Effector memory CD4-positive, alpha-beta T cell (primary cell): ENCODE data around the gene CA5A.

ENCODE experiments used
- DNase-seq, 3 donors: peaks; one replicate each; pipeline ENCODE4 v3.0.0-alpha.2; 2020
- H3K27ac ChIP-seq: 2 replicates; pipeline ENCODE4 v1.7.0; 2013; ENCODE audit warnings: mild to moderate bottlenecking, low read length, moderate library complexity; ENCODE audit not compliant: insufficient read depth, poor library complexity, severe bottlenecking
- H3K27me3 ChIP-seq: replicated peaks from 2 replicates; pipeline ENCODE4 v1.7.0; 2013; ENCODE audit warnings: mild to moderate bottlenecking, low read length; ENCODE audit not compliant: insufficient read depth, control insufficient read depth, poor library complexity, severe bottlenecking
- H3K36me3 ChIP-seq: 2 replicates; pipeline ENCODE4 v1.7.0; 2013; ENCODE audit warnings: mild to moderate bottlenecking, low read length, moderate library complexity; ENCODE audit not compliant: control insufficient read depth, insufficient read depth
- H3K4me1 ChIP-seq: 2 replicates; pipeline ENCODE4 v1.7.0; 2013; ENCODE audit warnings: low read length, mild to moderate bottlenecking; ENCODE audit not compliant: control insufficient read depth, insufficient read depth, poor library complexity, severe bottlenecking
- H3K4me3 ChIP-seq: 2 replicates; pipeline ENCODE4 v1.7.0; 2013; ENCODE audit warnings: low read length, low read depth, mild to moderate bottlenecking; ENCODE audit not compliant: insufficient read depth, poor library complexity, severe bottlenecking
- H3K9me3 ChIP-seq: 2 replicates; pipeline ENCODE4 v1.7.0; 2013; ENCODE audit warnings: mild to moderate bottlenecking, low read length, moderate library complexity; ENCODE audit not compliant: control insufficient read depth

CA5A gene

GRCh38 chr16:87845807-87846619 lies 90.3 kb downstream of the CA5A start:
- no peak overlapping the region for H3K27ac ChIP-seq
- H3K36me3 ChIP-seq, result peaks cover 7% of the 10 kb centered on the region
- H3K4me1 ChIP-seq, result peaks cover 7% of the 10 kb centered on the region

GRCh38 chr16:87845213-87845612 lies 91.1 kb downstream of the CA5A start:
- no peak overlapping the region for H3K4me3 ChIP-seq
- H3K27ac ChIP-seq, result no peak overlapping the region
- H3K36me3 ChIP-seq, result peaks cover 5% of the 10 kb centered on the region
- H3K4me1 ChIP-seq, result peaks cover 4% of the 10 kb centered on the region
- no peaks in the 10 kb centered on the region for H3K27me3 ChIP-seq
- DNase-seq, result no peak
- no peaks in the 10 kb centered on the region for H3K9me3 ChIP-seq

More at GRCh38 chr16:87845807-87846619, 90.3 kb downstream of the CA5A start:
- no peak overlapping the region for H3K4me3 ChIP-seq
- no peak for DNase-seq
- no peaks in the 10 kb centered on the region for H3K9me3 ChIP-seq
- H3K27me3 ChIP-seq, result no peaks in the 10 kb centered on the region

DNA sequence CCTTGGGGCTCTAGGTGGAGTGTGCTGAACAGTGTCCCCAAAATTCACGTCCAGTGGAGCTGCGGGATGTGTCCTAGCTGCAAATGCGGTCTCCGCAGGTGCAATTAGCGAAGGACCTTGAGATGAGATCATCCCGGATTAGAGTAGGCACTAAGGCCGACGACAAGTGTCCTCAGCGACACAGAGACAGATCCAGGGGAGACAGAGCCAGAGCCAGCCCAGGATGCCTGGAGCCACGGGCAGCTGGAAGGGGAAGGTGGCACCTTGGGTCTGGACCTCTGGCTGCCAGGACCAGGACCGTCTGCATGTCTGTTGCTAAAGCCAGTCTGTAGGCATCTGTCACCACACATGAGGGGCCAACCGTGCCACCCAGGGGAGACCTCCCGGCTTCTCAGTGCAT lies 91.5 kb downstream of the CA5A start:
- Histone ChIP-seq H3K27me3 (no peaks in the 10 kb centered on the region), H3K27ac (no peak overlapping the region), H3K4me3 (no peak overlapping the region), H3K4me1 (peaks cover under 1% of the 10 kb centered on the region), H3K36me3 (peaks cover 6% of the 10 kb centered on the region), H3K9me3 (no peaks in the 10 kb centered on the region)
- no peak for DNase-seq

- Histone ChIP-seq H3K4me1 (no peaks in the 10 kb centered on the region), H3K4me3 (no peak overlapping the region), H3K36me3 (peaks cover 12% of the 10 kb centered on the region), H3K27me3 (no peaks in the 10 kb centered on the region), H3K9me3 (no peaks in the 10 kb centered on the region), H3K27ac (no peak overlapping the region)
- DNase-seq, result no peak
Observed at GRCh38 chr16:87844120-87844733, 92.1 kb downstream of the CA5A start.

DNA sequence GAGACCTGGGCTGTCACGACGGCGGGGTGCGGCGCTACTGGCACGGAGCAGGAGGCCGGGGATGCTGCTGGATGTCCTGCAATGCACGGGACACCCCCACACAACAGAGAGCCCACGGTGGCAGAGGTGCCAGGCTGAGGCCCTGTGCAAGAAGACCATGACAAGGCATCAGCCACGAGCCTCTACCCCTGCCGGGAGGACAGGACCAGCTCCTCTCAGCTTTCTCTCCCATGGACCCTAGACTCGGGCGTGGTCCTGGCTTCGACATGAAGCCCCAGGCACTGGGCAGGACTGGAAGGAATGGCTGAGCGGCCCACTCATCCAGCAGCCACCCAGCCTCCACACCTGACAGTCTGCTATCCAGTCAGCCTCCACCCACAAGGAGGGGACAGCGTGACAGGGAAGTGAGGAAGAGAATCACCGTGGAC lies 92.6 kb downstream of the CA5A start:
- no peak for DNase-seq
- Histone ChIP-seq H3K27ac (no peak overlapping the region), H3K4me3 (no peak overlapping the region), H3K36me3 (peaks cover 17% of the 10 kb centered on the region), H3K9me3 (no peaks in the 10 kb centered on the region), H3K4me1 (no peaks in the 10 kb centered on the region), H3K27me3 (no peaks in the 10 kb centered on the region)

- H3K27ac ChIP-seq, result no peak overlapping the region
- no peak overlapping the region for H3K4me3 ChIP-seq
Observed at GRCh38 chr16:87842209-87842869, 94.0 kb downstream of the CA5A start.

GRCh38 chr16:87841340-87842208 lies 94.8 kb downstream of the CA5A start:
- Histone ChIP-seq H3K9me3 (no peaks in the 10 kb centered on the region), H3K27ac (no peak overlapping the region), H3K4me3 (no peak overlapping the region), H3K4me1 (no peaks in the 10 kb centered on the region), H3K27me3 (no peaks in the 10 kb centered on the region), H3K36me3 (peaks cover 29% of the 10 kb centered on the region)
- no peak for DNase-seq

More at GRCh38 chr16:87842209-87842869, 94.0 kb downstream of the CA5A start:
- H3K9me3 ChIP-seq, result no peaks in the 10 kb centered on the region
- no peak for DNase-seq
- peaks cover 22% of the 10 kb centered on the region for H3K36me3 ChIP-seq
- no peaks in the 10 kb centered on the region for H3K27me3 ChIP-seq
- no peaks in the 10 kb centered on the region for H3K4me1 ChIP-seq

DNA sequence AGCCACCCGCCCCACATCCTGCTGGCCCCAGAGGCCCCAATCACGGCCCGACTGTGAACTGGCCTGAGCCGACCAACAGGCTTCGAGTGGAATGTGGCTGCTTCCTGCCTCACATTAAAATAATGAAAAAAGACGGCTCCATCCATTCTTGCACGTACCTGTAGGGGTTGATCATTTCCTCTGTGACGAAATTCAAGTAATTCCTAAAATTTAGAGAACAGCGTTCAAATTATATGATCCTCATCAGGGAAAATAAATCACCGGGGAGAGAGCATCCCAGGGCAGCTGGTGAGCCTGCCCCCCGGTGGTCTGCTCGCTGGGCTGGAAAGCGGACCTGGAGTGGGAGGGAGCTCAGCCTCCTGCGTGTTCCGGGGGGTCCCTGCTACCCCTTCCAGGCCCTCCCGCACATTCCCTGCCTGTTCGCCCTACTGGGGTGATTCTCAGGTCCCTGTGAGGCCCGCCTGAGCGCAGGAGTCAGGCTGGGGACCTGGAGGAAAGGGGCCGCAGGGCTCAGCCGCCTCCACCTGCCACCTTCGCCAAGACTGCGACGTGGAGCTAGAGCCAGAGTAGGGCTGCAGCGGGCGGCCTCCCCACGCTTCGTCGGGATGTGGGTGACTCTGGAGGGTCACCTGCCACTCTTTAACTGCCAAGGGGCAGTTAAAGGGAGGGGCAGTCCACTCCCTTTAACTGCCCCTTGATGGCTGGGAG lies 95.9 kb downstream of the CA5A start:
- Histone ChIP-seq H3K27me3 (no peaks in the 10 kb centered on the region), H3K36me3 (peaks cover 38% of the 10 kb centered on the region), H3K4me1 (no peaks in the 10 kb centered on the region), H3K9me3 (no peaks in the 10 kb centered on the region), H3K27ac (no peak overlapping the region), H3K4me3 (no peak overlapping the region)
- DNase-seq, result no peak

DNA sequence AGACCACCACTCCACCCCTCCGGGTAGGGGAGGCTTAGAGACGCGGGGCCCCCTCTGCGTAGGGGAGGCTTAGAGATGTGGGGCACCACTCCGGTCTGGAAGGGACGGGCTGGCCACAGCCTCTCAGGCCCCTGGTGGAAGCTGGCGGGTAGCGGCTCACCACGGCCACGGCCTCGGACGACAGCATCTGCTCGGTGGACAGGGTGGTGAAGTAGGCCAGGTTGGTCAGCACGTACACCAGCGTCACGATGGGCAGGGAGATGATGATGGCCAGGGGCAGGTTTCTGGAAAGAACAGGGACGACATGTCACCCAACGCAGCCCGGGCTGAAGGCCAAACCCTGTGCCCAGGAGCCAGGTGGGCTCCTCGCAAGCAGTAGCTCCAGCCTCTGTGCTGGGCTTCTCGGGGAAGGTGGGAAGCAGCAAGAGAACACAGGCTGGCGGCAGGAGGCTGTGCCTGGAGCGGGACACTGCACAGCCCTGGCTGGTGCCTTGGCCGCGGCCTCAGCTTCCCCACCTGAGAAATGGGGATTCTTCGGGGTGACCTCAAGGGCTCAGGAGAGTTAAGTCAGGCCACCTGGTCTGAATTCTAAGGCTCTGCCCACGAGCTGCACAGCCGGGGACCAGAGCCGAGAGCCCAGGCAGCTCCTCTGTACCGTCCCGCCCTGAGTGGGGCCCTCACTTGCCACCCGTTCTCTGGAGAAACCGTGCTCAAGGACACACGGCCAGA lies 96.6 kb downstream of the CA5A start:
- peaks cover 38% of the 10 kb centered on the region for H3K36me3 ChIP-seq
- H3K9me3 ChIP-seq, result no peaks in the 10 kb centered on the region
- no peaks in the 10 kb centered on the region for H3K4me1 ChIP-seq
- H3K27me3 ChIP-seq, result no peaks in the 10 kb centered on the region
- no peak overlapping the region for H3K27ac ChIP-seq
- H3K4me3 ChIP-seq, result no peak overlapping the region
- DNase-seq, result no peak
